HepG2 (cell line): ENCODE measurements around the gene FGF16. TPM values are rescaled to one million over a fixed set of nuclear protein-coding genes. Genes with fewer than 3 reads are reported as not detected.
A peak's percentile ranks its signal among the peaks of the same experiment; 100 is the strongest.

ENCODE experiments used
- ATAC-seq: fragments of 200-7000 bp; cut with Tn5 transposase; 3 replicates; pipeline ENCODE4 v1.9.1; 2020; ENCODE audit warnings: mild to moderate bottlenecking, moderate library complexity
- BruUV-seq: library from RNA; stranded (reverse); fragments of 400-500 nt; replicated peaks from 2 replicates; lab custom pipeline; 2021; lab: Mats Ljungman, UMichigan
- CTCF ChIA-PET: fragments of 300-600 bp; formaldehyde crosslinking; extraction: SDS; loops from one replicate; lab custom pipeline; 2021; ENCODE audit warnings: low total read pairs, inconsistent platforms, low intra/inter-chr PET ratio; lab: Yijun Ruan, JAX
- POLR2A ChIA-PET: fragments of 350-600 bp; sonication (Branson Sonifier 250); formaldehyde crosslinking; loops from one replicate; lab custom pipeline; 2020; ENCODE audit warnings: antibody characterized with exemption, inconsistent platforms; lab: Yijun Ruan, JAX
- DNase-seq: peaks from one replicate; pipeline ENCODE4 v3.0.0-alpha.2; 2015; ENCODE audit warnings: low spot score
- FAIRE-seq: peaks from 3 replicates; lab custom pipeline; 2011; peaks lifted over from hg19 to GRCh38; lab: Jason Lieb, UNC
- H2AFZ ChIP-seq: one replicate; pipeline ENCODE4 v1.6.1; 2011; ENCODE audit warnings: low read length, inconsistent platforms
- H3K27ac ChIP-seq: fragments of 300-600 bp; 3 replicates; pipeline ENCODE4 v1.8.0; 2011; ENCODE audit warnings: mixed run types, mild to moderate bottlenecking, mixed read lengths, low read length, inconsistent platforms; ENCODE audit not compliant: insufficient read depth; ENCODE audit errors: extremely low read length
- H3K27me3 ChIP-seq, 2 experiments: fragments of 200-600 bp in 1 of 2; 2 replicates in 1 of 2; 3 replicates in 1 of 2; pipeline versions ENCODE4 v1.6.0 to v1.8.0; 2011; ENCODE audit warnings: low read length in 2 of 2, mild to moderate bottlenecking in 2 of 2, moderate library complexity in 2 of 2, inconsistent platforms in 1 of 2; ENCODE audit not compliant: insufficient read depth in 2 of 2, control insufficient read depth in 1 of 2
- H3K36me3 ChIP-seq, 2 experiments: fragments of 200-600 bp in 1 of 2; replicated peaks in 1 of 2; 2 replicates in 1 of 2; 3 replicates in 1 of 2; pipeline versions ENCODE4 v1.5.1 to v1.8.0; 2011; ENCODE audit warnings: low read length in 2 of 2, inconsistent platforms in 1 of 2; ENCODE audit not compliant: insufficient read depth in 2 of 2, control insufficient read depth in 1 of 2
- H3K4me1 ChIP-seq: 2 replicates; pipeline ENCODE4 v1.5.1; 2012; ENCODE audit warnings: low read length, inconsistent platforms; ENCODE audit not compliant: insufficient read depth
- H3K4me2 ChIP-seq: 2 replicates; pipeline ENCODE4 v1.6.0; 2011; ENCODE audit warnings: low read depth, low read length, inconsistent platforms
- H3K4me3 ChIP-seq, 3 experiments: fragments of 200-600 bp in 1 of 3; sonication (generic), shearing (Covaris generic) in 1 of 3; replicated peaks in 1 of 3; 2 replicates each; pipeline ENCODE4 v1.5.1; 2011 to 2016; ENCODE audit warnings: low read length in 3 of 3, inconsistent platforms in 2 of 3, low read depth in 2 of 3, mild to moderate bottlenecking in 2 of 3, control low read depth in 1 of 3, mixed read lengths in 1 of 3; ENCODE audit not compliant: insufficient read depth in 1 of 3
- H3K79me2 ChIP-seq: one replicate; pipeline ENCODE4 v1.6.1; 2011; ENCODE audit warnings: low read length, inconsistent platforms; ENCODE audit not compliant: insufficient read depth
- H3K9ac ChIP-seq: 2 replicates; pipeline ENCODE4 v1.6.0; 2011; ENCODE audit warnings: mild to moderate bottlenecking, low read depth, low read length, inconsistent platforms; ENCODE audit not compliant: insufficient read depth
- H3K9me3 ChIP-seq: 2 replicates; pipeline ENCODE4 v1.5.1; 2012; ENCODE audit warnings: mild to moderate bottlenecking, low read length
- H4K20me1 ChIP-seq: 2 replicates; pipeline ENCODE4 v1.6.0; 2011; ENCODE audit warnings: inconsistent platforms, mild to moderate bottlenecking, low read length, moderate library complexity; ENCODE audit not compliant: insufficient read depth
- GATAD2A ChIP-seq: IDR thresholded peaks from 2 replicates; pipeline ENCODE4 v1.6.1; 2016
- SMC3 ChIP-seq: IDR thresholded peaks from 2 replicates; pipeline ENCODE4 v1.6.1; 2011; ENCODE audit warnings: low read length, improper control_type of control experiment
- SNRNP70 ChIP-seq: fragments of 200-400 bp; formaldehyde crosslinking; IDR thresholded peaks from 2 replicates; pipeline ENCODE4 v1.6.1; 2017; ENCODE audit warnings: mild to moderate bottlenecking, low read depth, low read length, moderate library complexity
- SRSF1 ChIP-seq: fragments of 200-400 bp; formaldehyde crosslinking; optimal IDR thresholded peaks from 2 replicates; pipeline ENCODE3; 2017; ENCODE audit warnings: mild to moderate bottlenecking, low read depth, low read length, moderate library complexity
- SRSF9 ChIP-seq: fragments of 200-400 bp; formaldehyde crosslinking; IDR thresholded peaks from 2 replicates; pipeline ENCODE4 v1.6.1; 2018; ENCODE audit warnings: borderline replicate concordance, mild to moderate bottlenecking, low read depth, low read length; ENCODE audit not compliant: insufficient read depth, poor library complexity, severe bottlenecking
- WGBS: methylation state at CpG from one replicate; pipeline ENCODE4 v1.1.6; 2017; ENCODE audit warnings: low lambda C conversion rate; 5-methylcytosine and 5-hydroxymethylcytosine counted together
- in situ Hi-C: cut with HindIII; loops from 2 replicates; pipeline ENCODE4 v1.10.0; 2017; ENCODE audit warnings: low pct_unique_long_range_greater_than_20kb; ENCODE audit not compliant: extremely low pct_ligation_motif_present
- intact Hi-C: fragments of 100-400 bp; cut with micrococcal nuclease; formaldehyde crosslinking; loops from one replicate; pipeline ENCODE4 v1.10.0; 2022; ENCODE audit not compliant: unreplicated experiment
- polyA plus RNA-seq, 8 experiments: library from polyadenylated mRNA; depleted of rRNA in 3 of 8; stranded (reverse) in 7 of 8; unstranded in 1 of 8; fragments of >200 nt; fragmentation: Illumina TruSeq in 4 of 8; extraction: Trizol in 4 of 8; gene quantifications; 2 replicates each; pipeline versions ENCODE4 v1.2.1 to v1.2.3, GENCODE V29; 2011 to 2016; ENCODE audit warnings: low read depth in 4 of 8, missing spikeins in 1 of 8, mixed read lengths in 1 of 8; ENCODE audit not compliant: insufficient read depth in 1 of 8
- total RNA-seq, 5 experiments: library from RNA; depleted of rRNA; stranded (reverse); fragments of >200 nt; fragmentation: Illumina TruSeq; extraction: Trizol; gene quantifications; 2 replicates each; pipeline ENCODE4 v1.2.3, GENCODE V29; 2016; ENCODE audit warnings: low read depth in 1 of 5
- TF ChIP-seq, protein P1 (sequence below): sonication (generic); formaldehyde crosslinking; IDR thresholded peaks from 2 replicates; pipeline ENCODE4 v1.4.0; 2020; ENCODE audit warnings: missing genetic modification reagents
- TF ChIP-seq, protein P2 (sequence below): sonication (generic); formaldehyde crosslinking; IDR thresholded peaks from 2 replicates; pipeline ENCODE4 v1.4.0; 2020; ENCODE audit warnings: mild to moderate bottlenecking, missing genetic modification reagents, borderline replicate concordance

FGF16 gene
- total and polyA plus RNA-seq, 2 of the 13 experiments (the other 11 are each of a cell fraction or from before 2014, with no cell fraction given) = not detected

DNA sequence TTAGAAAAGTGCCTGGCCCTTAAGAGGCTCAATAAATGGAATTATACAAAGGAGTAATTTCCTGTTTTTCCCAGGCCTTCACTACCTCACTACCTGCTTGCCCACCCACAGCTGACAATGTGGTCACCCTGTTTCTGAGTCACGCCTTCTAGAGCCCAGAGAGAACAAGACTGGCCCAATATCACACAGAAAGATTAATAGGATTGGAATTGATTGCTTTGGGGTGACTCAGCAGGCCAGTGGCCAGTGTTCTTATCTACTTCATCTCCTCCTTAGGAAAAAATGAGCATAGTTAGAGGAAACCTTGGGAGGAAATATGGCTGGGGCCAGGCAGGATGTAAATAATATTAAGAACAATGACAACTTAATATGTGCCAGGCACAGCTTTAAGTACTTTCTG, 4.5 kb upstream of the FGF16 start:
- FAIRE-seq = no peak
- TF ChIP-seq SRSF9 (no peak), GATAD2A (no peak), SRSF1 (no peak), SNRNP70 (no peak)
- ChIA-PET POLR2A (no interaction called here), CTCF (no interaction called here)
- peak; percentile 1 for DNase-seq
- in situ Hi-C loops (no loop called here), intact Hi-C loops (no loop called here)
- no peak for ATAC-seq
- Histone ChIP-seq H3K27ac (no peak overlapping the region), H3K4me2 (no peak overlapping the region), H2AFZ (no peak overlapping the region), H3K9me3 (no peaks in the 10 kb centered on the region), H3K9ac (no peak overlapping the region), H3K36me3 (no peaks in the 10 kb centered on the region), H3K4me3 (no peak overlapping the region), H4K20me1 (no peaks in the 10 kb centered on the region), H3K4me1 (no peaks in the 10 kb centered on the region), H3K79me2 (no peaks in the 10 kb centered on the region), H3K27me3 (no peaks in the 10 kb centered on the region)
- 0% methylated on average over 1 of the region's 1 CpG for WGBS
- no TSS peak for BruUV-seq

DNA sequence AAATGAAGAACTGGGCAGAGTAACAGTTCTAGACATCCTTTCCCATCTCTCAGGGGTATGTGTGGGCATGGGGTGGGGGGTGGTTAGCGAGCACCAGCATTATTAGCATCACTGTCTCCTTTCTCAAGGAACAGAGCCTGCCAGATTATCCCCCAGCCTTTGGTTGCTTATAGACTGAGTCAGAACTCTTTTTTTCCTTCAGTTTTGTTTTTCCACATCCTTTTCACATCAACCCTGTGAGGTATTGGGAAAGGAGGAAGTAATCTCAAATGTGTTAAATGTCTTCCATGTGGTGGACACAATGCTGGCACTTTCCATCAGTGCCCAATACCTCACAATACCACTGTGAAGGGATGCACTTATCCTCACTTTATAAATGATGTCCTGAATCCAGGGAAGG, 3.1 kb upstream of the FGF16 start:
- 0% methylated on average over 1 of the region's 1 CpG for WGBS
- FAIRE-seq = no peak
- Histone ChIP-seq H3K79me2 (no peaks in the 10 kb centered on the region), H3K4me1 (no peaks in the 10 kb centered on the region), H3K9ac (no peak overlapping the region), H3K36me3 (no peaks in the 10 kb centered on the region), H3K9me3 (no peaks in the 10 kb centered on the region), H3K27ac (no peak overlapping the region), H2AFZ (no peak overlapping the region), H3K27me3 (no peaks in the 10 kb centered on the region), H3K4me2 (no peak overlapping the region), H3K4me3 (no peak overlapping the region), H4K20me1 (no peaks in the 10 kb centered on the region)
- in situ Hi-C loops = no loop called here
- no peak for ATAC-seq
- no peak for DNase-seq
- intact Hi-C loops = no loop called here
- ChIA-PET CTCF (no interaction called here), POLR2A (no interaction called here)
- BruUV-seq = no TSS peak
- no peak for TF ChIP-seq SMC3
- TF ChIP-seq, protein P1, sequence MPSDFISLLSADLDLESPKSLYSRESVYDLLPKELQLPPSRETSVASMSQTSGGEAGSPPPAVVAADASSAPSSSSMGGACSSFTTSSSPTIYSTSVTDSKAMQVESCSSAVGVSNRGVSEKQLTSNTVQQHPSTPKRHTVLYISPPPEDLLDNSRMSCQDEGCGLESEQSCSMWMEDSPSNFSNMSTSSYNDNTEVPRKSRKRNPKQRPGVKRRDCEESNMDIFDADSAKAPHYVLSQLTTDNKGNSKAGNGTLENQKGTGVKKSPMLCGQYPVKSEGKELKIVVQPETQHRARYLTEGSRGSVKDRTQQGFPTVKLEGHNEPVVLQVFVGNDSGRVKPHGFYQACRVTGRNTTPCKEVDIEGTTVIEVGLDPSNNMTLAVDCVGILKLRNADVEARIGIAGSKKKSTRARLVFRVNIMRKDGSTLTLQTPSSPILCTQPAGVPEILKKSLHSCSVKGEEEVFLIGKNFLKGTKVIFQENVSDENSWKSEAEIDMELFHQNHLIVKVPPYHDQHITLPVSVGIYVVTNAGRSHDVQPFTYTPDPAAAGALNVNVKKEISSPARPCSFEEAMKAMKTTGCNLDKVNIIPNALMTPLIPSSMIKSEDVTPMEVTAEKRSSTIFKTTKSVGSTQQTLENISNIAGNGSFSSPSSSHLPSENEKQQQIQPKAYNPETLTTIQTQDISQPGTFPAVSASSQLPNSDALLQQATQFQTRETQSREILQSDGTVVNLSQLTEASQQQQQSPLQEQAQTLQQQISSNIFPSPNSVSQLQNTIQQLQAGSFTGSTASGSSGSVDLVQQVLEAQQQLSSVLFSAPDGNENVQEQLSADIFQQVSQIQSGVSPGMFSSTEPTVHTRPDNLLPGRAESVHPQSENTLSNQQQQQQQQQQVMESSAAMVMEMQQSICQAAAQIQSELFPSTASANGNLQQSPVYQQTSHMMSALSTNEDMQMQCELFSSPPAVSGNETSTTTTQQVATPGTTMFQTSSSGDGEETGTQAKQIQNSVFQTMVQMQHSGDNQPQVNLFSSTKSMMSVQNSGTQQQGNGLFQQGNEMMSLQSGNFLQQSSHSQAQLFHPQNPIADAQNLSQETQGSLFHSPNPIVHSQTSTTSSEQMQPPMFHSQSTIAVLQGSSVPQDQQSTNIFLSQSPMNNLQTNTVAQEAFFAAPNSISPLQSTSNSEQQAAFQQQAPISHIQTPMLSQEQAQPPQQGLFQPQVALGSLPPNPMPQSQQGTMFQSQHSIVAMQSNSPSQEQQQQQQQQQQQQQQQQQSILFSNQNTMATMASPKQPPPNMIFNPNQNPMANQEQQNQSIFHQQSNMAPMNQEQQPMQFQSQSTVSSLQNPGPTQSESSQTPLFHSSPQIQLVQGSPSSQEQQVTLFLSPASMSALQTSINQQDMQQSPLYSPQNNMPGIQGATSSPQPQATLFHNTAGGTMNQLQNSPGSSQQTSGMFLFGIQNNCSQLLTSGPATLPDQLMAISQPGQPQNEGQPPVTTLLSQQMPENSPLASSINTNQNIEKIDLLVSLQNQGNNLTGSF = no peak
- TF ChIP-seq, protein P2, sequence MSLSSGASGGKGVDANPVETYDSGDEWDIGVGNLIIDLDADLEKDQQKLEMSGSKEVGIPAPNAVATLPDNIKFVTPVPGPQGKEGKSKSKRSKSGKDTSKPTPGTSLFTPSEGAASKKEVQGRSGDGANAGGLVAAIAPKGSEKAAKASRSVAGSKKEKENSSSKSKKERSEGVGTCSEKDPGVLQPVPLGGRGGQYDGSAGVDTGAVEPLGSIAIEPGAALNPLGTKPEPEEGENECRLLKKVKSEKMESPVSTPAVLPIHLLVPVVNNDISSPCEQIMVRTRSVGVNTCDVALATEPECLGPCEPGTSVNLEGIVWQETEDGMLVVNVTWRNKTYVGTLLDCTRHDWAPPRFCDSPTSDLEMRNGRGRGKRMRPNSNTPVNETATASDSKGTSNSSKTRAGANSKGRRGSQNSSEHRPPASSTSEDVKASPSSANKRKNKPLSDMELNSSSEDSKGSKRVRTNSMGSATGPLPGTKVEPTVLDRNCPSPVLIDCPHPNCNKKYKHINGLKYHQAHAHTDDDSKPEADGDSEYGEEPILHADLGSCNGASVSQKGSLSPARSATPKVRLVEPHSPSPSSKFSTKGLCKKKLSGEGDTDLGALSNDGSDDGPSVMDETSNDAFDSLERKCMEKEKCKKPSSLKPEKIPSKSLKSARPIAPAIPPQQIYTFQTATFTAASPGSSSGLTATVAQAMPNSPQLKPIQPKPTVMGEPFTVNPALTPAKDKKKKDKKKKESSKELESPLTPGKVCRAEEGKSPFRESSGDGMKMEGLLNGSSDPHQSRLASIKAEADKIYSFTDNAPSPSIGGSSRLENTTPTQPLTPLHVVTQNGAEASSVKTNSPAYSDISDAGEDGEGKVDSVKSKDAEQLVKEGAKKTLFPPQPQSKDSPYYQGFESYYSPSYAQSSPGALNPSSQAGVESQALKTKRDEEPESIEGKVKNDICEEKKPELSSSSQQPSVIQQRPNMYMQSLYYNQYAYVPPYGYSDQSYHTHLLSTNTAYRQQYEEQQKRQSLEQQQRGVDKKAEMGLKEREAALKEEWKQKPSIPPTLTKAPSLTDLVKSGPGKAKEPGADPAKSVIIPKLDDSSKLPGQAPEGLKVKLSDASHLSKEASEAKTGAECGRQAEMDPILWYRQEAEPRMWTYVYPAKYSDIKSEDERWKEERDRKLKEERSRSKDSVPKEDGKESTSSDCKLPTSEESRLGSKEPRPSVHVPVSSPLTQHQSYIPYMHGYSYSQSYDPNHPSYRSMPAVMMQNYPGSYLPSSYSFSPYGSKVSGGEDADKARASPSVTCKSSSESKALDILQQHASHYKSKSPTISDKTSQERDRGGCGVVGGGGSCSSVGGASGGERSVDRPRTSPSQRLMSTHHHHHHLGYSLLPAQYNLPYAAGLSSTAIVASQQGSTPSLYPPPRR (CRISPR knock-in tag) = no peak
